ENCODE results near the gene TSC22D2. TPM values are rescaled to one million over a fixed set of nuclear protein-coding genes. Genes with fewer than 3 reads are reported as not detected.

The TSC22D2 gene
- total and polyA plus RNA-seq, 2 of the 4 experiments (the other 2 are of a cell fraction) = 12.2 to 20.5 TPM

DNA sequence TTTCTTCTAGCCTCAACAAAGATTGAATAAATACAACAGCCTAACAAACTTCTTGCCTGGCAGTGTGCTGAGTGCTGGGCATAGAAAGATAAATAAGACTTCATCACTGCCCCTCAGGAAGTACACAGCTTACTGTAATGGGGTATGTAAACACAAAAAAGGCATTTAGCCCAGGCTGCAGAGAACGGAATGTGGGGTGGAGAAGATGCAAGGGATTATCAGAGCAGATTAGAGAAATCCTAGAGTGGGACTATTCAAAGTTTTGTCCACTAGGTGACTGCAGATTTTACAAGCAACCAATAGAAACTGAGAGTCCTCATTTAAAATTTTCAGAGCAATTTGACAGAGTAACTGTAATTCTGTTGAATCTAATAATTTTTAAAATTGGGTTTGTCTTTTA, 35.4 kb upstream of the TSC22D2 start:
- ATAC-seq (ENCODE audit: low read depth) = peak; percentile 19
- Histone ChIP-seq H4K5ac (ENCODE audit: low read depth, low read length) (no peak overlapping the region; the same call in 1 of the 2 replicates), H2AK9ac (replicated peaks; ENCODE audit: low read depth, low read length, poor library complexity) (no peak overlapping the region), H3K27me3 (ENCODE audit: control insufficient read depth, insufficient read depth, low read length) (no peaks in the 10 kb centered on the region), H3K14ac (replicated peaks; ENCODE audit: low read depth, low read length) (0 out of 2 replicates have a peak overlapping the region, but pooled peaks have one; percentile 1), H2BK5ac (ENCODE audit: low read depth, low read length, poor library complexity, severe bottlenecking) (peak overlapping the region; percentile 100), H4K8ac (ENCODE audit: low read depth in 2 of 2, low read length in 2 of 2) (peak overlapping the region in 1 of 2 experiments; percentile 32; a peak in 1 of 4 replicates), H2AK5ac (ENCODE audit: low read depth, low read length) (0 out of 2 replicates have a peak overlapping the region, but pooled peaks have one; percentile 5), H2BK15ac (ENCODE audit: low read depth, low read length) (peak overlapping the region; percentile 4; the same call in 1 of the 3 replicates), H3K4me1 (ENCODE audit: control insufficient read depth, insufficient read depth, low read length) (peaks cover 9% of the 10 kb centered on the region), H3K79me1 (ENCODE audit: low read depth in 1 of 2, low read length in 2 of 2) (peaks cover 5 to 14% of the 10 kb centered on the region in 2 experiments; a peak in 3 of 4 replicates), H3K4ac (ENCODE audit: low read depth, low read length) (peak overlapping the region; percentile 26; the same call in 1 of the 2 replicates), H4K91ac (ENCODE audit: insufficient read depth, low read depth, low read length) (no peak overlapping the region), H2AFZ (replicated peaks; ENCODE audit: low read length, poor library complexity) (no peak overlapping the region), H3K23ac (ENCODE audit: low read depth, low read length) (0 out of 2 replicates have a peak overlapping the region, but pooled peaks have one; percentile 2), H3K56ac (ENCODE audit: extremely low read depth, insufficient read depth, low read length) (peak overlapping the region; percentile 22; the same call in 1 of the 2 replicates), H3K36me3 (ENCODE audit: control insufficient read depth, insufficient read depth, low read length) (no peaks in the 10 kb centered on the region), H4K20me1 (ENCODE audit: insufficient read depth, low read length) (no peaks in the 10 kb centered on the region), H3K9me1 (ENCODE audit: insufficient read depth, low read length) (0 out of 2 replicates have a peak, but pooled peaks cover 4% of the 10 kb centered on the region), H3K4me3 (ENCODE audit: insufficient read depth, low read depth, low read length) (no peak overlapping the region), H3K9ac (ENCODE audit: low read depth, low read length) (no peak overlapping the region), H2BK20ac (ENCODE audit: low read depth, low read length) (peak overlapping the region; percentile 23; the same call in 1 of the 2 replicates), H2BK120ac (ENCODE audit: low read depth, low read length) (peak overlapping the region; percentile 78; the same call in 1 of the 2 replicates), H3K18ac (ENCODE audit: low read depth, low read length) (peak overlapping the region; percentile 61; the same call in 1 of the 2 replicates), H3K27ac (ENCODE audit: insufficient read depth, low read length) (no peak overlapping the region), H3K4me2 (ENCODE audit: low read depth, low read length) (peak overlapping the region; percentile 27; the same call in 1 of the 2 replicates), H3K9me3 (ENCODE audit: control insufficient read depth, insufficient read depth, low read length) (no peaks in the 10 kb centered on the region)
- POLR2A ChIA-PET (ENCODE audit: unreplicated experiment) = no interaction called here
- dilution Hi-C loops (cut with HindIII; ENCODE audit: low sequenced_read_pairs, unreplicated experiment) (no loop called here), in situ Hi-C loops (cut with MboI; ENCODE audit: low sequenced_read_pairs) (no loop called here), intact Hi-C loops (cut with micrococcal nuclease) (loop anchor here (1.0 kb wide), 2 partner anchors 36 to 40 kb away; partner anchors contain the start of gene TSC22D2)
- BruUV-seq (replicated peaks) = no TSS peak
- CTCF ChIA-PET = interaction anchor here (1.0 kb wide), 1 partner anchor 20 kb away, joined by 3 read pairs; no protein-coding TSS in a partner anchor
- no CpG with 5 or more reads among the region's 1 CpG for whole genome bisulfite sequencing, 2 experiments (ENCODE audit: extremely low coverage in 2 of 2, insufficient read length in 1 of 2)
- peak; percentile 50 for DNase-seq
- TF ChIP-seq, protein P1, sequence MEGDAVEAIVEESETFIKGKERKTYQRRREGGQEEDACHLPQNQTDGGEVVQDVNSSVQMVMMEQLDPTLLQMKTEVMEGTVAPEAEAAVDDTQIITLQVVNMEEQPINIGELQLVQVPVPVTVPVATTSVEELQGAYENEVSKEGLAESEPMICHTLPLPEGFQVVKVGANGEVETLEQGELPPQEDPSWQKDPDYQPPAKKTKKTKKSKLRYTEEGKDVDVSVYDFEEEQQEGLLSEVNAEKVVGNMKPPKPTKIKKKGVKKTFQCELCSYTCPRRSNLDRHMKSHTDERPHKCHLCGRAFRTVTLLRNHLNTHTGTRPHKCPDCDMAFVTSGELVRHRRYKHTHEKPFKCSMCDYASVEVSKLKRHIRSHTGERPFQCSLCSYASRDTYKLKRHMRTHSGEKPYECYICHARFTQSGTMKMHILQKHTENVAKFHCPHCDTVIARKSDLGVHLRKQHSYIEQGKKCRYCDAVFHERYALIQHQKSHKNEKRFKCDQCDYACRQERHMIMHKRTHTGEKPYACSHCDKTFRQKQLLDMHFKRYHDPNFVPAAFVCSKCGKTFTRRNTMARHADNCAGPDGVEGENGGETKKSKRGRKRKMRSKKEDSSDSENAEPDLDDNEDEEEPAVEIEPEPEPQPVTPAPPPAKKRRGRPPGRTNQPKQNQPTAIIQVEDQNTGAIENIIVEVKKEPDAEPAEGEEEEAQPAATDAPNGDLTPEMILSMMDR (conservative IDR thresholded peaks at IDR 0.05; ENCODE audit: low read depth, low read length) = peak; percentile 26; the same call in 1 of the 2 replicates
- TF ChIP-seq, protein P2, sequence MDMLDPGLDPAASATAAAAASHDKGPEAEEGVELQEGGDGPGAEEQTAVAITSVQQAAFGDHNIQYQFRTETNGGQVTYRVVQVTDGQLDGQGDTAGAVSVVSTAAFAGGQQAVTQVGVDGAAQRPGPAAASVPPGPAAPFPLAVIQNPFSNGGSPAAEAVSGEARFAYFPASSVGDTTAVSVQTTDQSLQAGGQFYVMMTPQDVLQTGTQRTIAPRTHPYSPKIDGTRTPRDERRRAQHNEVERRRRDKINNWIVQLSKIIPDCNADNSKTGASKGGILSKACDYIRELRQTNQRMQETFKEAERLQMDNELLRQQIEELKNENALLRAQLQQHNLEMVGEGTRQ (IDR thresholded peaks at IDR 0.05; ENCODE audit: low read depth, low read length) = no peak
